Kidney tubule cell (primary cell): ENCODE data around the gene TNFAIP2.
A peak's percentile ranks its signal among the peaks of the same experiment; 100 is the strongest.

Experiments used
- DNase-seq: peaks from one replicate; pipeline ENCODE4 v3.0.0-alpha.2; 2018; ENCODE audit warnings: low spot score

The TNFAIP2 gene

DNA sequence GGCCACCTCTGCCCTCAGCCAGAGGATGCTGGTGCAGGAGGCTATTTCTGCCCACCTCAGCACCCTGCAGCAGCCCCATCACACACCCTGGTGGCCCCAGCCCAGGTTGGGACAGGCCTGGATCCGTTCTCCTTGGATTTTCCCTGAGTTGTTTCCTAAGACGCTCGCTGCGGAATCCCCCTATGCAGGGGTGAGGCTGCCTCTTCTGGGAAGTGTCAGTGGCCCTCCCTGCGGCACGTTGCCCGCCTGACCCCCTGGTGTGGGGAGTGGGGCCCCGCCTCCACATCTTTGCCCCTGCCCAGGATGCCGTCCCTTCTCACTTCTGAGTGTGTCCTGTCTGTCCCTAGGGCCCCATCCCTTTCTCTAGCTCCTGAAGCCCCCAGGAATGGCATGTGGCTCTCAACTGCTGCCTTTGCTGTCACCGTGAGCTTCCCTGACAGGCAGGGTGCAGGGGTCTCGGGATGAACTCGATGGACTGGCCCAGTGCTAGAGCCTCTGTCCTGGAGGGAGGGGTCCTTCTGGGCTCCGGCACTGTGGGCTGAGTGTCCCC, 29.3 kb upstream of the TNFAIP2 start:
- no peak for DNase-seq

DNA sequence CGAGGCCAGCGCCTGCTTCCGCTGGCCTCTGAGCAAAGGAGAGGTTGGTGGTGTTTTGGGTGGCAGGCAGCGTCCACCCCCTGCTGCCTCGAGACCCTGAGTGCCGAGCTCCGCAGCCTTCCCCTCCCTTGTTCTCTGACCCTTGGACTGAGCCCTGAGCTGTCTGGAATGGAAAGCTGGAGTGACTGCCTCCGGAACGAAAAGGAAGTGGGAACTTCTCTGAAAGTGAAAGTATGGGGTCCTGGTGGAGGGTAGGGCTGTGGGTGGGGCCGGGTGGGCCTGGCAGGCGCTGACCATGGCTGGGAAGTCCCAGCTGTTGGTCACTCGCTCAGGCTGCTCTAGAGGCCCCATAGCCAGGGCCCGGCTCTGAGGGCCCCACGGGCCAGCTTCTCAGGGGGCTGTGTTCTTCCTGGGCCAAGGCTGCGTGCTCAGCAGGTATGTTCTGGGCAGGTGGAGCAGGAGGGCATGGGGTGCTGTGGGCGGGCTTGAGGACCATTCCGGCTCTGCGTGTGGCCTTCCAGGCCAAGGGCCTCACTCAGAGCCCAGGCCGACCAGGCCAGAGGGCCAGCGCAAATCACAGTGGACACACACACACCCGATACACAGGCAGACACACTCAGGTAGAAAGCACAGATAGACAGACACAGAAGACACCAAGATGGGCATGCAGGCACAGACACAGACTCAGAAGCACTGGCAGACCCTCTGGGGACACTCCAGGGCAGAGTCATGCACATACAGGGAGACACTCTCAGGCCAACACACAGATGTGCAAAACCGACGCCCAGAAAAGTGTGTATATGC, 28.7 kb upstream of the TNFAIP2 start, which contains the start of gene EXOC3L4:
EXOC3L4 (plus strand) TSS at position 320 of the 804 bp plus-strand sequence. CDS start 5,495 bp downstream, outside the sequence.
- peak; percentile 42 for DNase-seq

DNA sequence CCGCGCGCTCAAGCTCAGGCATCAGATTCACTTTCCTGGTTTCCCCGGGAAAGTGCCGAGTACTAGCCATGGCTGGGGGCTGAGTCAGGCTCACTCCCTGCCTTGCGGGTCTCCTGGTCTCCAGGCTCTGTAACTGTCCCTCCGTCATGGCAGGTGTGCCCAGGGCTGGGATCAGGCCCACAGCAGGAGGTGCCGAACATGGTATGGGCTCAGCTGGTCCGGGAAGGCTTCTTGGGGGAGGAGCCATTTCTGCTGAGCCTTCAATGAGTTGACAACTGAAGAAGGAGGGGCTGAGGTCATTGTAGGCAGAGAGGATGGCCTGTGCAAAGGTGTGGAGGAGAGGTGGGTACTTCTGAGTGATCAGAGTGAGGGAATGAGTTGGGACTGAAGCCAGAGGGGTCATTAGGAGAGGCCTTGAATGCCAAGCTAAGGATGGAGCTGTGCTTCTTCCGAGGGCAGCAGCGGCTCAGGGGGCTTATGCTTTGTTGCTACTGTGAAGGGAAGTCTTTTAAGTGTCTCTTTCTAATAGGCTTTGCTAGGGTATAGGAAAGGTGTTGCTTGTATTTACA, 28.0 kb upstream of the TNFAIP2 start:
- DNase-seq, result no peak

DNA sequence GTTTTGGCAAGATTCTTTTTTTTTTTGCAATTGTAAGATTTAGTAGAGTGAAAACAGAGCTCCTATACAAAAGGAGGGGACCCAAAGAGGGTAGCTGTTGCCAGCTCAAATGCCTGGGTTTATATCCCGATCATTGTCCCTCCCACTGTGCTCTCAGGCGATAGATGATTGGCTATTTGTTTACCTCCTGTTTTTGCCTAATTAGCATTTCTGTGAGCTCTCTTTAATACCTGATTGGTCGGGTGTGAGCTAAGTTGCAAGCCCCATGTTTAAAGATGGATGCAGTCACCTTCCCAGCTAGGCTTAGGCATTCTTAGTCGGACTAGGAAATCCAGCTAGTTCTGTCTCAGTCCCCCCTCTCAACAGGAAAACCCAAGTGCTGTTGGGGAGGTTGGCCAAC, 26.9 kb upstream of the TNFAIP2 start:
- no peak for DNase-seq

DNA sequence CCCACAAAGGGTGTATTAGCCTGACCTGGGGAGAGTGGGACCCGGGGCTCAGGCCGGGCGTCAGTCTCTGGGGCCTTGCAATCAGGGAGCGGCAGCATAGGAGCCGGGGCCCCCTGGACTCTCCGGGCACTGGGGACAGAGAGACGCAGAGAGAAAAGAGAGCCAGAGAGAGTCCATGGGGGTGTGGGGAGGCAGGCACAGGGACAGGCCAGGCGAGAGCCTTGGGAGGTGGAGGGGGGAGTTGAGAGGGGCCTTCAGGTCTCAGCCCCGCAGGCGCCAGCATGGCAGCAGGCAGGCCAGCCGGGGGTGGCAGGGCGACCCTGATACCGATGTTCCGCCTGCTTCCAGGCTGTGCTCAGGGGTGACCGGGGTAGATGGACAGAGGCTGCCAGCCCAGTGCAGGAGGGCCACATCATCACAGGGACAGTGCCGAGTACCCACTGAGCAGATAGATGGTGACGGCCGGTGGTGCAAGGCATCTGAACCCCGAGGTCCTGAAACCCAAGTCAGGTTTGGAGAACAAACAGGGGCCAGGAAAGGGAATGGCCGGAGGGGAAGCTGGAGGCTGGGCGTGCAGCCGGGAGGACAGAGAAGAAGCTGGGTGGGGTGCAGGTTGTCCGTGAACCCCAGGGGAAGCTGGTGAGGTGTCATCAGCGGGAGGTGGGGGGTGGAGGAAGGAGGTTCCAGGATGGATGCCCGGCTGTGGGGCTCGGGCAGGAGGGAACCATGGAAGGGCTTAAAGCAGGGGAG, 25.8 kb upstream of the TNFAIP2 start:
- no peak for DNase-seq

DNA sequence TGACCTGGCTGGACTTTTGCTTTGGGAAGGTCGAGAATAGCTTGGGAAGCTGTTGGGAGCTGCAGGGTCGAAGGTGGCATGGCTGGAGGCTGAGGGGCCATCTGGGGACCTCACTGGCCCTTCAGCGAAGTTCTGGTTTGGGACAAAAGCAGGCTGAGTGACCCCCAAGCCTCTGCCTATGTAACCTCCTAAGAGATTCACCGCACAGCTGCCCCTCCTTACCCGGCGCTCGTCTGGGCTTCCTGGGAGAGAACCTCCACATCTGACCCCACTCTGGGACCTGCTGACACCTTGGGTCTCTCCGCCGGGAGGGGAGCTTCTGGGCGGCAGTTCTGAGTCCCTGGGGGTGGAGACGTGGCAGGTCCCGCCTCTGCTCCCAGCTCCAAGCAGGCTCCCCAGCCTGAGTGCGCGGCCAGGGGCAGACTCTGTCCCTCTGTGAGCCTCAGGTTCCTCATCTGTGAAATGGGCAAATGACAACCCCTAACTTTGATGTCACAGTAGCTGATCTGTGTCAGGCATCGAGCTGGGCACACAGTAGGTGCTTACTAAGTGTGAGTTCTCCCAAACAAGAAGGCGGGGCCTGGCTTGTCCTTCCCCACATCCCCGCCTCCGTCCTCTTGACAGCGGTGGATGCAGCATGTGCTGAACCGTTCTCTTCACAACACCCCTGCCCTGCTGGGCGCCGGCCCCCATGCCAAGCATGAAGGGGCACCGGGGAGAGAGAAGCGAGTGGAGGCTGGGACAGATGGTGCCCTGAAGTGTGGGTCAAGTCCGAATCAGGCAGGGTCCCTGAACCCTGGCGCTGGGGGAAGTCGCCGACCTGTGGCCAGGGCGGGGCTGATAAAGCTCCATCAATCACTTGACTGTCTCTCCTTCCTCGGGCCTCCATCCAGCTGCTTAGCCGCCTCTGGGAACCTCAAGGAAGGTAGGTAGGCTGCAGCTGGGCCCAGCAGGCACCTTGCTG, 25.0 kb upstream of the TNFAIP2 start:
- no peak for DNase-seq

DNA sequence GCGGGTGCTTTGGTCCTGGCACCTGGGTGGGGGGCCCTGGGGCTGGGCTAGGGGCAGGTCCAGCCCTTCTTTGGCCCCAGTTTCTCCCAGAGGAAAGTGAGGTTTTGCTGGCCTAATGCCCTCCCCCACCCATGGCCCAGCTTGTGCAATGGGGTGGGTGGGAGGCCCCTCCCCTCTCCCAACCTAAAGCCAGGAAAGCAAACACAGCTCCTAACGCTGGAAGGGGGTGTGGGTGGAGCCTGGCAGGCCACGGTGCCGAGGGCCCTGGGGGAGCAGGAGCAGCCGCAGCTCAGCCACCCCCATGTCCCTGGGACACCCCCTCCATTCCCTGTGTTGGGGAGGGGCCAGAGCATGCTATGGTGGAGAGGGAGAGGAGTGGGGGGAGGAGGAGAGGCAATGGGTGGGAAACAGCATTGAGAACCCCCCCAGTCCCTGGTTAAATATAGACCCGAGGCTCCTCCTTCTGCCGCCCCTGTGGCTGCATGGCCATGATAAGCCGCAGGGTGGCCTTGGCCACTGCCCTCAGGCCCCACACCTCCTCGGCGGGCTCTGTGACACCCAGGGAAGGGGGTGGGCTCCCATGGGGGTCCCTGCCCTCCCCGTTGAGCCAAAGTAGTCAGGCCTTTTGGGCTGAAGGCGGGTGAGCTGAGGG, 24.1 kb upstream of the TNFAIP2 start:
- no peak for DNase-seq

DNA sequence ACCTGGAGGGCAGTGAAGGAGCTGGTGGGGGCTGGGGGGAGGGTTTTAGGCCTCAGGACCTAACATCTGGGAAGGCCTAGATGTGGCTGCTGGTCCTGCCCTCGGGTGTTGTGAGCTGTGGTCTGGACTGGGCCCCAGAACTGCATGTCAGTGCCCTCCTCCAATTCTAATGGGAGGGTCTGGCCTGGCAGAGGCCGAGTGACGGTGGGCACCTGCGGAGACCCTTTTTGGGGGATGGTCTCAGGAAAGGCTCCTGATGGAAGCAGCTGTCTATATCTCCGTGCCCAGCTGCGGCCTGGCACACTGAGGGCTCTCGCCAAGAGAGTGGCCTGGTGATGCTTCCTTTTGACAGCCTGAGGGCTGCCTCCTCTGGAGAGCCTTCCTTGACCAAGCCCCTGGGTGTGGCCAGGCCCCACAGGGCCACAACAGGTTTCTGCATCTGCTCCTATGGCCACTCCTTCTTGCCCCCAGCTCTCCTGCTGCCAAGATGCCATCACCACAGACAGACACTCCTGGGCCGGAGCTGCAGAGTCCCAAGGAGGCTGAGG, 23.5 kb upstream of the TNFAIP2 start:
- no peak for DNase-seq

DNA sequence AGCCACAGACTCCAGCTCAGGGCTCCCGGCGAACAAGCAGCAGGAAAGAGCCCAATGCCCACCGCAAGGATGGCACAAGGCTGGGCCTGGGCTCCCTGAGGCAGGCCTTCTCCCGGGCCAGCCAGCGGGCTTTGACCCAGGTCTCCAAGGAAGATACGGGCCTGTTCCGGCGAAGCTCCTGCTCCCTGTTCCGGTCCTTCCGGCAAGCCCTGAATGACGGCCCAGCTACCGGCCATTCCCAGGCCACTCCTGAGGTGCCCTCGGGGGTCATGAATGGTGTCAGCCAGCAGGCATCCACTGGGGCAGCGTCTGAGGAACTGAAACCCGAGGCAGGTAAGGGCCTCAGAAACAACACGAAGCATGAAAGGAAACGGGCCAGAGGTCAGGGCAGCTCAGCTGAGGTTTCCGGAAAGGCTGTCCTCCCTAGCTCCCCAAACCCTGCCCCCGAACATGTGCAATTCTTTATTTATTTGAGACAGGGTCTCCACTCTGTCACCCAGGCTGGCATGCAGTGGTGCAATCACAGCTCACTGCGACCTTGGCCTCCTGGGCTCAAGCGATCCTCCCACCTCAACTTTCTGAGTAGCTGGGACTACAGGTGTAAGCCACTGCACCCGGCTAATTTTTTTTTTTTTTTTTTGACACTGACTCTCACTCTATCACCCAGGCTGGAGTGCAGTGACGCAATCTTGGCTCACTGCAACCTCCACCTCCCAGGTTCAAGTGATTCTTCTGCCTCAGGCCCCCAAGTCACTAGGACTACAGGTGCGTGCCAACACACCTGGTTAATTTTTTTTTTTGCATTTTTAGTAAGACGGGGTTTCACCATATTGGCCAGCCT, 22.8 kb upstream of the TNFAIP2 start:
- no peak for DNase-seq

DNA sequence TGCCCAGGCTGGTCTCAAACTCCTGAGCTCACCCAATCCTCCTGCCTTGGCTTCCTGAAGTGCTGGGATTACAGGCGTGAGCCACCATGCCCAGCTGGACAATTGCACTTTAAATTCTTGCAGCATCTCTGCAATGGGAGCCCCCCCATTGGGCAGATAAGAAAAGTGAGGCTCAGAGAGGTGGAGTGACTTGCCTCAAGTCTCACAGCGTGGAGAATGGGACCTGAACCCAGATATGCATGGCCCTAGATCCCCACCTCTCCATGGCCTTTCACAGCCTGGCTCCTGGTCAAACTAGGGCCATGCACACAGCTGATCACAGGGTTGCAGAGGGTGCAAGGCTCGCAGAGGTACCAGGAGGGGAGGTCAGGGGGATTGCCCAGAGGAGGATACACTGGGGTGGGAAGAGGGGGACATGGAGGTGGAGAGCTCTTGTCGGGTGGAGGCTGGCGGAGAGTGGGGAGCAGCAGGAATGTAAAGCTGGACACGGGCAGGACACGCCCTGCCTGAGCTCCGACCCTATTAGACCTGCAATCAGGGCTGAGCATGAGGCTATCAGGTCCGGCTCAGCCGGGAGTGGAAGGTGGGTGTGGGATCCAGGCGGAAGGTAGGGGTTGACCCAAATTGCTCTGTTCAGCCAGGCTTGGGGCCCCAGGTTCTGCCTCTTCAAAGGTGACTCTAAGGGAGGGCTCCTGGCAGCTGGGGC, 21.9 kb upstream of the TNFAIP2 start:
- no peak for DNase-seq

DNA sequence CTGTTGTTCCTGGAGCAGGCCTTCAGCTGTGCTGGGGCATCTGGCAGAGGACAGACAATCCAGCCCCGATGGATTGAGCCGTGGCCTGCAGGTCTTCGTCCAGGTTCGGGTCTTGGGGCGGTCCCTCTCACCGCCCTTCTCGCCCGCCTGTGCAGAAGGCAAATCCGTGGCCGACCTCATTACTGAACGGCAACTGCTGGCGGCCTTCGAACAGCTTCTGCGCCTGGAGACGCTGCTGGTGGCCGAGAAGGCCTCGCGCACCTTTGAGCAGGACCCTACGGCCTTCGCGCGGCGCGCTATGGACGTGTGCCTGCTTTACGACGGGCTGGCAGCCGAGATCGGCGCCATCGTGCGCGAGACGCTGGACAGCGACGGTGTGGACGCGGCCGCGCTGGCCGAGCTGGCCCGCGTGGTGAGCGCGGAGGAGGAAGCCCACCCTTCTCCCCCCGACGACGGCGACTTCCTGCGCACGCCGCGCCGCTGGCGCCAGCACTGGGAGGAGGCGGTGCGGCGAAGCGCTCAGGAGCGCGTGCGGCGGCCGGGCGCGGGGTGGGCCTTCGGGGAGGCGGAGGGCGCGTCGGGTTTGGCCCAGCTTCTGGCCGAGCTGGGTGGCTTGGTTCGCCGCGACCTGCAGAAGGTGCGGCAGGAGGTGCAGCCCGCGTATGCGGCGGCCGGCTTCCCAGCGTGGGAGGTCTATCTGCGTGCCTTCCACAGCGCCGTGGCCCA, 21.1 kb upstream of the TNFAIP2 start:
- DNase-seq, result no peak

DNA sequence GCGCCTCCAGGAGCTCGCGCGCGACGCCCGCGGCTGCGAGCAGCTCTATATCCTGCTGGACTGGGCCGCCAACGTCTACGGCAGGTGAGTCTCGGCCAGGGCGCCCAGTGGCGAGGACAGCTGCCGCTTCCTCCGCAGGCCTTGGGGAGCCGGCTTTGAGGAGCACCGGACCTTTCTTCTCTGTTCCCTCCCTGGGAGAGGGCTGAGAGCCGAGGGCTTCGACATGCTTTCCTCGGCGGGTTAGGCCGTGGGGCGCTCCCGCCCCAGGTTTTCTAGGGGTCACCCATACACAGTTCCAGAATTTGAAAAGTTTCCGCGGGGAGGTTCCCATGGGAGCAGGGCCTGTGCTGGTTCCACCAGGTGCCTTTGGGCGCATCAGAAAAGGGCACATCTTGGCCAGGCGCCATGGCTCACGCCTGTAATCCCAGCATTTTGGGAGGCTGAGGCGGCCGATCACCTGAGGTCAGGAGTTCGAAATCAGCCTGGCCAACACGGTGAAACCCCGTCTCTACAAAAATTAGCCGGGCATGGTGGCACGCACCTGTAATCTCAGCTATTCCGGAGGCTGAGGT, 20.5 kb upstream of the TNFAIP2 start:
- no peak for DNase-seq

DNA sequence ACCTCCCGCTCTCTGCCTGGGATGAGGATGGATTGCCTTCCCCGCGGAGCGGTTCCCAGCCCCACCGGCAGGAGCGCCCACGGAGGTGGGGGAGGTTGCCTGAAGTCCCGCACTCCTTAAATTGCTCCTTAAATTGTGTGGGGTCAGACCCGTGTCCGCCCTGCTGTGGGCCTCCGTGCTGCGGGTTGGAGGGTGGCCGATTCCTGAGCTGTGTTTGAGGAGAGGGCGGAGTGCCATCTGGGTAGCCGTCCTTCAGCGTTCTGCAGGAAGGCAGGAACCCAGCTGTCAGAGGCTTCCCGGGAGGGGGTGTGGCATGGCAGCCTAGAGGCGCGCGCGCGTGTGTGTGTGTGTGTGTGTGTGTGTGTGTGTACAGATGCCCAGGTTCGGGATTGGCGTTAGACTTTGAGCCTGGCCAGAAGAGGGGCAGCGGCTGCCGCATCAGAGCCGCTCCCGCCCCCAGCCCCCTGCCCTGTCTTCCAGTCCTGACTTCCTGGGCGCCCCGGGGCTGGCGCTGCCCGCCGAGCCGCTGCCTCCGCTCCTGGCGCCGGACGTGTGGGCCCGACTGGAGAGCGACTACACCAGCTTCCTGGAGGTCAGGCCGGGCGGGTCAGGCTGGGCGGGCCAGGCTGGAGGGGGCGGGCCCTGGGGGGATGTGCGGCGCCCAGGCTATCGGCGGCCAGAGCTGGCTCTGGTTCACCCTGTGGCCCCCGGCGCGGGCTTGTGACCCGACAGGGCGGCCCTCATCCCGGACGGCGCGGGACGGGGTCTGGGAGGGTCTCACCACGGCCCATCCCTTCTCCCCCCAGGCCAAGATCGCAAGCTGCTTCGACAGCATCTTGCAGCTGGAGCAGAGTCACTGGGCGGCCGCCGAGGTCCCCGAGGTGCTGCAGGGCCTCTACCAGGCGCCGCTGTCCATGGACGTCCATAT, 19.5 kb upstream of the TNFAIP2 start:
- DNase-seq, result peak; percentile 80

DNA sequence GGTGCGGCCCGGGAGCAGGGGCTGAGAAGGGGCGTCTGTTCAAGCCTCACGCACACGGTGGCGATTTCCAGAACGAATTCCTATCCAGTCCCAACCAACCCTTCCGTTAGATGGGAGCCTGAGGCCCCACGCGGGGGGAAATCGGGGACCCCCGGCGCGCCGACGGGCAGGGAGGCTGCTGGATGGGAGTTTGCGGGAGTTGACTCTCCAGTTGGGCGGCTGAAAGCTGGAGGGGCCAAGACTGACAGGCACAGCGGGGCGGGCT, 18.9 kb upstream of the TNFAIP2 start:
- no peak for DNase-seq

DNA sequence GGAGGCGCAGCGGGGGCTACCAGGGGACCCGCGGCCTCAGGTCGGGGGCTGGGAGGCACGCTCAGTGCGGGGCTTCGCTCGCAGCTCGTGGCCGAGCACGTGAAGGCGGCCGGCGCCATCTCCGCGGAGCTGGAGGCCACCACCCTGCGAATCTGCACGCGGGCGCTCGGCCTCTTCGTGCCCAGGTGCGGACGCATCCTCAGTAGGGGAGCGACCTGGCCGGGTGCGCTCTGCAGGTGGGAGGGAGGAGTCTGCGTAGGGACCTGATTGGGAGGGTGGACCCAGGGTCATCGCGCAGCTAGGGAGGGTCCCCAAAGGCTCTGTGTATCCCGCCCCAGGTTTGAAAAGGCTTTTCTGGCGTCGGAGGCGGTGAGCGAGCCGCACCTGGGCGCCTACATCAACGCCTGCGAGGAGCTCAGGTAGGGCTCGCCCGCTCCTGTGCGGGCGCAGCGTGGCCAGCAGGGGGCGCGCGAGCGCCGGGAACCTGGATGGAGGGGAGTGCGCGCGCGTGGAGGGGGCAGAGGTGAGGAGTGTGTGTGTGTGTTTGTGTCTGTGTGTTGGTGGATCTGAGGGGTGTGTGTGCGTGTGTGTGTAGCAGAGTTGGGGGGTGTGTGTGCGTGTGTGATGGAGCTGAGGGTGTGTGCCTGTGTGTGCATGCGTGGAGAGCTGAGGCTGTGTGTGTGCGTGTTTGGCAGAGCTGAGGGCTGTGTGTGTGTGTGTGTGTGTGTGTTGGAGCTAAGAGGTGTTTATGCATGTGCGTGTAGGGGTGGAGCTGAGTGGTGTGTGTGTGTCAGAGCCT, 18.4 kb upstream of the TNFAIP2 start:
- DNase-seq, result peak; percentile 74

DNA sequence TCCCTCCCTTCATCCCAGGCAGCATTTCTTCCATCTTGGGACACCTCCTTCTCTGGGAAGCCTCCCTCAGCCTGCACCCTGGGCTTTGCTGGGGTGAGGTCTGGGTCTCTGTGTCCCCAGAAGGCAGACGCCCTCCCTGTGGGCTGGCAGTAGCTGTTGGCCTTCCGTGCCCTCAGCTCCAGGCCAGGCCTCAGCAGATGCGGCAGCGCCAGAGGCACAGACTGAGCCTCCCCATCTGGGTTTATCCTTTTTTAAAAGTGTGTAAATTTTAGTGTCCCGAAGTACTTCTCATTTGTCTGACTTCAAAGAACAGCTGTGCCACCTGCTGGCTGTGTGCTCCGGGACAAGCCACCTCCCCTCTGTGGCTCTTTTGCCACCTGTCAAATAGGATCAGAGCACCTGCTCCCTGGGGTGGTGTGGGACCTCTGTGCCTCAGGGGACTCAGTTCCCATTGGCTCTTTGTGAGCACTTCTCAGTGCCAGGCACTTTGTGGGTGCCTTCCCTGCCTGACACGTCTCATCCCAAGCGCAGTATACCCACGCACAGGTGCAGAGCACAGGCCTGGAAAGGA, 17.6 kb upstream of the TNFAIP2 start:
- DNase-seq, result peak; percentile 54
